Small intestine (tissue), 7 donors: ENCODE data around the gene OSBPL3. TPM values are rescaled to one million over a fixed set of nuclear protein-coding genes. Genes with fewer than 3 reads are reported as not detected.

Experiments
- DNase-seq, 2 donors: peaks; one replicate each; pipeline versions ENCODE4 v3.0.0 to v3.0.0-alpha.2; 2013
- FAIRE-seq: peaks from 2 replicates; lab custom pipeline; 2012; peaks lifted over from hg19 to GRCh38; lab: Jason Lieb, UNC
- H3K27ac ChIP-seq, 3 donors: one replicate each; pipeline ENCODE4 v1.5.1; 2013; ENCODE audit warnings: low read length in 2 of 3, mild to moderate bottlenecking in 2 of 3, control low read depth in 1 of 3, inconsistent platforms in 1 of 3, low read depth in 1 of 3, moderate library complexity in 1 of 3
- H3K27me3 ChIP-seq, 3 donors: one replicate each; pipeline ENCODE4 v1.6.1; 2013; ENCODE audit warnings: low read length in 3 of 3, inconsistent platforms in 1 of 3; ENCODE audit not compliant: control insufficient read depth in 3 of 3, insufficient read depth in 3 of 3
- H3K36me3 ChIP-seq, 3 donors: one replicate each; pipeline ENCODE4 v1.6.1; 2013; ENCODE audit warnings: low read length in 3 of 3, inconsistent platforms in 1 of 3, low read depth in 1 of 3, mild to moderate bottlenecking in 1 of 3, moderate library complexity in 1 of 3; ENCODE audit not compliant: control insufficient read depth in 3 of 3, insufficient read depth in 2 of 3
- H3K4me1 ChIP-seq, 3 donors: one replicate each; pipeline ENCODE4 v1.6.1; 2013; ENCODE audit warnings: low read length in 2 of 3, inconsistent platforms in 1 of 3, low read depth in 1 of 3, mild to moderate bottlenecking in 1 of 3, moderate library complexity in 1 of 3; ENCODE audit not compliant: control insufficient read depth in 3 of 3, insufficient read depth in 2 of 3
- H3K4me3 ChIP-seq, 3 donors: one replicate each; pipeline ENCODE4 v1.5.1; 2013; ENCODE audit warnings: low read length in 3 of 3, control low read depth in 1 of 3, inconsistent platforms in 1 of 3, low read depth in 1 of 3, mild to moderate bottlenecking in 1 of 3, moderate library complexity in 1 of 3
- H3K9me3 ChIP-seq, 2 donors: one replicate each; pipeline ENCODE4 v1.6.1; 2013; ENCODE audit warnings: low read depth in 1 of 2, low read length in 1 of 2; ENCODE audit not compliant: control insufficient read depth in 2 of 2, insufficient read depth in 1 of 2
- WGBS, 3 donors: extraction: QIAGEN DNeasy Blood & Tissue Kit; methylation state at CpG; one replicate each; pipeline ENCODE4 v1.1.7; 2013; 5-methylcytosine and 5-hydroxymethylcytosine counted together
- polyA plus RNA-seq, 4 donors: library from polyadenylated mRNA; stranded (reverse) in 3 of 4; unstranded in 1 of 4; fragments of 200-250 nt in 3 of 4; fragments of 120-200 nt in 1 of 4; gene quantifications; one replicate each; pipeline versions ENCODE4 v1.2.1 to v1.2.3, GENCODE V29; 2013
- donor health status: healthy with polysubstance abuse.
- donor health status: control.
- donor health status: control.
- donor health status: Bipolar disorder and iron deficiency.
- donor health status: healthy.

Gene OSBPL3
- polyA plus RNA-seq, 4 donors, result 5.0 to 25.3 (median 14.7) TPM

DNA sequence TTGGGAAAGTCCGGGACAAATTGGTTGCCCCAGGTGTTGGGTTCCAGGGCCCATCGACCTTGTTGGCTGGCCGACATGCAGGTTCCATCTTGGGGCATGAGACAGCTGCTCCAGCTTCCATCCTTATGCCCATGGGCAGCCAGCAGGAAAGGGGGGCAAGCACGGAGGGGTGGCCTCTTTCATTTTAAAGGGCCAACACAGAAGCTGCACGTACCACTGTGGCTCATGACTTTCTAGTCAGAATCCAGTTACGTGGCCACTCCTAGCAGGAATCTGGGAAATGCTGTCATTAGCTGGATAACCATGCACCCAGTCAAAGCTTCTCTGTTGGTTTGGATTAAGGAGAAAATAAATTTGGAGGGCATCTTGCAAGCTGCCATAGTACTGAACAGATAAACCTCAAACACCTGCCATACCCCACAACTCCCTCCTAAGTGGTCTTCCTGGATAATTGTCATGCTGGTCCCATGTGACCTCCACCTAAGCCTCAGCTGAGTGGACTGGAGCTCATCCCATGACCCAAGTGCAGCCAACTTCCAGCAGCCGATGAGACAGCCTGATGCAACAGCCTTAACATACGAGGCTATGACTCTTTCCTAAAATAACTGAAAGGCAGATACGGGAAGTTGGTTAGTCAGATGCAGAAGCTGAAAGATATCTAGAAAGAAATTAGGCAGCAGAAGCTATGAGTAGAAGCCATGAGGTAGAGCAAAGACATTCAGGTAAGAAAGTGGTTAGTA, 201.3 kb downstream of the OSBPL3 start:
- Histone ChIP-seq H3K36me3 (no peaks in the 10 kb centered on the region), H3K9me3 (peaks cover 0 to 5% of the 10 kb centered on the region in 2 donors), H3K27ac (no peak overlapping the region), H3K4me3 (no peak overlapping the region), H3K27me3 (no peaks in the 10 kb centered on the region), H3K4me1 (peaks cover 0 to under 1% (median 0%) of the 10 kb centered on the region in 3 donors)
- WGBS, 3 donors, result 84 to 86% (median 85%) methylated on average over 9 of the region's 9 CpGs
- DNase-seq (no peak), FAIRE-seq (no peak)

GRCh38 chr7:24777806-24778205, 202.2 kb downstream of the OSBPL3 start:
- DNase-seq (no peak), FAIRE-seq (no peak)
- no peaks in the 10 kb centered on the region for H3K27me3 ChIP-seq
- no peaks in the 10 kb centered on the region for H3K36me3 ChIP-seq
- WGBS, 3 donors, result 82 to 92% (median 91%) methylated on average over 3 of the region's 3 CpGs
- no peaks in the 10 kb centered on the region for H3K9me3 ChIP-seq
- no peak overlapping the region for H3K27ac ChIP-seq
- H3K4me1 ChIP-seq, result no peaks in the 10 kb centered on the region
- no peak overlapping the region for H3K4me3 ChIP-seq

GRCh38 chr7:24773646-24774045, 206.3 kb downstream of the OSBPL3 start:
- DNase-seq, result no peak
- FAIRE-seq, result no peak
- no peaks in the 10 kb centered on the region for H3K36me3 ChIP-seq
- no peak overlapping the region for H3K4me3 ChIP-seq
- peaks cover 0 to 10% of the 10 kb centered on the region in 2 donors for H3K9me3 ChIP-seq
- H3K27me3 ChIP-seq, result peaks cover 0 to 2% (median 0%) of the 10 kb centered on the region in 3 donors
- no peaks in the 10 kb centered on the region for H3K4me1 ChIP-seq
- H3K27ac ChIP-seq, result no peak overlapping the region

DNA sequence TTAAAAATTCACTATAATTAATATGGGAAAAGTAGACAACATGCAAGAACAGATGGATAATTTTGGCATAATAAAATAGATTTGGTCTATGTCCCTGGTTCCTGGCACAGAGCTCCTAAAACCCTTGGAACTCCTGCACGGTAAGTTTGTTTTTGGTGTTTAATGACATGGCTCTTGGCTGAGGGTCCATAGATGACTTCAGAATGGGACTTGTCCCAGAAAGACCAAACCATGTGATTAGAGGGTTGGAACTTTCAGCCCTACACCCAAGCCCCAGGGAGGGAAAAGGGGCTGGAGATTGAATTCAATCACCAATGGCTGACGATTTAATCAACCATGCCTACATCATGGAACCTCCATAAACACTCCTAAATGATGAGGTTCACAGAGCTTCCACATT, 210.1 kb downstream of the OSBPL3 start:
- no peak overlapping the region for H3K4me3 ChIP-seq
- DNase-seq (no peak), FAIRE-seq (no peak)
- H3K27me3 ChIP-seq, result peaks cover 0 to 2% (median 0%) of the 10 kb centered on the region in 3 donors
- H3K36me3 ChIP-seq, result no peaks in the 10 kb centered on the region
- no peak overlapping the region for H3K27ac ChIP-seq
- H3K9me3 ChIP-seq, result peaks cover 0 to 10% of the 10 kb centered on the region in 2 donors
- no peaks in the 10 kb centered on the region for H3K4me1 ChIP-seq
- WGBS, 3 donors, result 74 to 87% (median 86%) methylated on average over 2 of the region's 2 CpGs

DNA sequence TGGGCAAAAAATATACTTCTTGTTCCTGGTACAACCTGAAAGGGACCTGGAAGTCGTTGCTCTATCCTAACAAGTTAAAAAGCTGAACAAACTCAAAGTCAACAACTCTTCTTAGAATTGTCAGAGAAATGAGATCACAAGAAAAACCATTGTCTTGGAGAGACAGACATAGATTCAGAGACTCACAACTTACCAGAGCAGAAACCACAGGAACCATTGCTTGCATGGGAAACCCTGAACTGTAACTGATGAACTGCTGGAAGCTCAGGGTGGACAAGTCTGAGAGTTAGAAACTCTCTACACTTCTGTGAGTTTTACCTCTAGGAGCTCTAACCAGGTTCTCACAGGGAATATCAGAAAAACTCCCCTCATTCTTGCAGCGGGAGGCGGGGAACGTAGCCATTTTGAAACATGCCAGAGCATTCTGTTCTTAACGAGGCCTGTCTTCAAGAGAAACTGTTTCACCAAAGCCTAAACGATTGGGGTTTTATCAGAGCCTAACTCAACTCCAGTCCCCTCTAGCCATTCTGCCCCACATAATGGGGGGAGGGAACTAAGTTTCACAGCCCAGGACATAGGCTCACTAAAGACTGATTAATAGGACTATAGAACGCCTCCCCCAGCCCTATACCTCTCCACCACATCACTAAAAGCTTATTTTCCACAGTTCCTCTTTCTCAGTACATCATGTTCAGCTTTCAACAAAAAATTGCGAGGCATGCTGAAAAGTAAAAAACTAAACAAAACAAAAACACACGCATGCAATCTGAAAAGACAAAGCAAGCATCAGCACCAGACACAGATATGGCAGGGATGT, 210.8 kb downstream of the OSBPL3 start:
- Histone ChIP-seq H3K27ac (no peak overlapping the region), H3K4me3 (no peak overlapping the region), H3K36me3 (no peaks in the 10 kb centered on the region), H3K4me1 (no peaks in the 10 kb centered on the region), H3K27me3 (peaks cover 0 to 2% (median 0%) of the 10 kb centered on the region in 3 donors), H3K9me3 (peaks cover 0 to 10% of the 10 kb centered on the region in 2 donors)
- 72 to 77% (median 76%) methylated on average over 9 of the region's 9 CpGs for WGBS, 3 donors
- no peak for FAIRE-seq
- DNase-seq, result no peak

GRCh38 chr7:24767878-24768569, 212.0 kb downstream of the OSBPL3 start:
- Histone ChIP-seq H3K9me3 (peaks cover 0 to 10% of the 10 kb centered on the region in 2 donors), H3K4me1 (peaks cover 0 to 2% (median 0%) of the 10 kb centered on the region in 3 donors), H3K36me3 (no peaks in the 10 kb centered on the region), H3K27ac (no peak overlapping the region), H3K4me3 (no peak overlapping the region), H3K27me3 (peaks cover 0 to 2% (median 0%) of the 10 kb centered on the region in 3 donors)
- no peak for DNase-seq
- 59 to 64% (median 60%) methylated on average over 9 of the region's 9 CpGs for WGBS, 3 donors
- FAIRE-seq, result no peak

DNA sequence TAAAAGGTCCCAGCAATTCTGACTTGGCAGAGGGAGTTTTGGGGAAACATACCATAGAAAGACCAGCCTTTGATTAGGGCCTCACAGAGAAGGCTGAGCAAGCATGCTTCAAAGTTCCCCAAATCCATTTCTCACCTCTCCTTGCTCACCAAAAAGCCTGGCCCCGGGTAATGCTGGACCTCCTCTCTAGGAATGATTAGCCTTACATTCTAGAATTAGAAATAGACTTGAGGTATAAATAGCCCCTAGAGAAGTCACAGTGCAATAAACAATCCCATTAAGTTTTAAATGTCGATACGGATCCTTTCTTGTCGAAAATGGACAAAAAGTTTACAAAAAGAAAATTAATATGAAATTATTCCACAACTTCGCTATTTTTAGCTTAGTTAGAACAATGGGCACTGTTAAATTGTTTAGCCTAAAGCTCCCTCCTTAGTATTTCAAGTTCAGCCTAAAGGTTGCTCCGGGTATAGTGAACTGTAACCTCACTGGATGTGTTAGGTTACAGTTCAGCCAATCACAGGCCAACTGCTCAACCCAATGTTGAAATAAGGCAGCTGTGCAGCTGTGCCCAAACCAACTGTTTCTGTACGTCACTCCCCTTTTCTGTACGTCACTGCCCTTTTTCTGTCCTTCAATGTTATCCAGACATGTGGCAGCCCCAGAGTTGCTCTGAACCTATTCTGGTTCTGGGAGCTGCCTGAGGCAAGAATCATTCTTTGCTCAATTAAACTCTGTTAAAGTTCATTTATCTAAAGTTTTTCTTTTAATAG, 214.8 kb downstream of the OSBPL3 start:
- H3K27me3 ChIP-seq, result peaks cover 0 to 3% (median 2%) of the 10 kb centered on the region in 3 donors
- DNase-seq, result no peak
- H3K4me1 ChIP-seq, result peaks cover 0 to 2% (median 0%) of the 10 kb centered on the region in 3 donors
- 66 to 73% (median 69%) methylated on average over 8 of the region's 8 CpGs for WGBS, 3 donors
- H3K36me3 ChIP-seq, result no peaks in the 10 kb centered on the region
- H3K27ac ChIP-seq, result no peak overlapping the region
- no peak overlapping the region for H3K4me3 ChIP-seq
- no peak for FAIRE-seq
- peaks cover 0 to 7% of the 10 kb centered on the region in 2 donors for H3K9me3 ChIP-seq
